GM12874 (cell line): ENCODE data around the gene DAB2.

Experiments used
- CTCF ChIP-seq: IDR thresholded peaks from 2 replicates; pipeline ENCODE4 v1.5.1; 2011; ENCODE audit warnings: low read depth, mild to moderate bottlenecking, control low read depth, low read length, moderate library complexity; ENCODE audit not compliant: insufficient read depth

The DAB2 gene

GRCh38 chr5:39465843-39466242 lies 41.1 kb upstream of the DAB2 start:
- TF ChIP-seq CTCF = no peak

- no peak for TF ChIP-seq CTCF
These were observed 40.3 kb upstream of the DAB2 start for GRCh38 chr5:39465097-39465496.

GRCh38 chr5:39464088-39464487 lies 39.3 kb upstream of the DAB2 start:
- TF ChIP-seq CTCF = no peak

GRCh38 chr5:39462211-39462610 lies 37.4 kb upstream of the DAB2 start:
- TF ChIP-seq CTCF = no peak

GRCh38 chr5:39461007-39461682 lies 36.4 kb upstream of the DAB2 start:
- no peak for TF ChIP-seq CTCF

GRCh38 chr5:39459907-39460306 lies 35.1 kb upstream of the DAB2 start:
- no peak for TF ChIP-seq CTCF

GRCh38 chr5:39459071-39459470 lies 34.3 kb upstream of the DAB2 start:
- TF ChIP-seq CTCF = no peak
